Calu3 (cell line): ENCODE data around the gene SHFL. TPM values are rescaled to one million over a fixed set of nuclear protein-coding genes. Genes with fewer than 3 reads are reported as not detected.

ENCODE experiments used
- BruUV-seq: library from RNA; stranded (reverse); fragments of 400-500 nt; replicated peaks from 2 replicates; lab custom pipeline; 2021; lab: Mats Ljungman, UMichigan
- CTCF ChIA-PET: fragments of 300-600 bp; sonication (Branson Sonifier 250); formaldehyde crosslinking; loops from one replicate; lab custom pipeline; 2022; ENCODE audit warnings: antibody characterized with exemption; lab: Charles Lee
- DNase-seq: peaks from one replicate; pipeline ENCODE4 v3.0.0; 2022
- H3K27ac Mint-ChIP-seq: one replicate; pipeline ENCODE4 v1.8.0; 2022; ENCODE audit warnings: mixed read lengths; ENCODE audit not compliant: unreplicated experiment
- H3K27me3 Mint-ChIP-seq: one replicate; pipeline ENCODE4 v1.8.0; 2022; ENCODE audit warnings: mixed read lengths; ENCODE audit not compliant: unreplicated experiment
- H3K36me3 Mint-ChIP-seq: one replicate; pipeline ENCODE4 v1.8.0; 2022; ENCODE audit warnings: mild to moderate bottlenecking, moderate library complexity, mixed read lengths; ENCODE audit not compliant: insufficient read depth, unreplicated experiment
- H3K4me1 Mint-ChIP-seq: one replicate; pipeline ENCODE4 v1.8.0; 2022; ENCODE audit warnings: mild to moderate bottlenecking, low read depth, mixed read lengths; ENCODE audit not compliant: unreplicated experiment
- H3K4me3 Mint-ChIP-seq: one replicate; pipeline ENCODE4 v1.8.0; 2022; ENCODE audit warnings: mild to moderate bottlenecking, low read depth, moderate library complexity, mixed read lengths; ENCODE audit not compliant: unreplicated experiment
- H3K9me3 Mint-ChIP-seq: one replicate; pipeline ENCODE4 v1.8.0; 2022; ENCODE audit warnings: low read depth, mixed read lengths; ENCODE audit not compliant: unreplicated experiment
- intact Hi-C: fragments of 100-400 bp; cut with micrococcal nuclease; formaldehyde crosslinking; loops from one replicate; pipeline ENCODE4 v1.10.0; 2022; ENCODE audit not compliant: unreplicated experiment
- total RNA-seq: library from RNA; stranded (reverse); gene quantifications from 2 replicates; pipeline ENCODE4 v1.2.3, GENCODE V29; 2022
- TF ChIP-seq, protein P1 (sequence below): fragments of 200-600 bp; IDR thresholded peaks from one replicate; pipeline ENCODE4 v1.8.0; 2022; ENCODE audit warnings: antibody characterized with exemption; ENCODE audit not compliant: unreplicated experiment

Gene SHFL
- total RNA-seq, 1 experiment from 2014 or later: 37.3 TPM

DNA sequence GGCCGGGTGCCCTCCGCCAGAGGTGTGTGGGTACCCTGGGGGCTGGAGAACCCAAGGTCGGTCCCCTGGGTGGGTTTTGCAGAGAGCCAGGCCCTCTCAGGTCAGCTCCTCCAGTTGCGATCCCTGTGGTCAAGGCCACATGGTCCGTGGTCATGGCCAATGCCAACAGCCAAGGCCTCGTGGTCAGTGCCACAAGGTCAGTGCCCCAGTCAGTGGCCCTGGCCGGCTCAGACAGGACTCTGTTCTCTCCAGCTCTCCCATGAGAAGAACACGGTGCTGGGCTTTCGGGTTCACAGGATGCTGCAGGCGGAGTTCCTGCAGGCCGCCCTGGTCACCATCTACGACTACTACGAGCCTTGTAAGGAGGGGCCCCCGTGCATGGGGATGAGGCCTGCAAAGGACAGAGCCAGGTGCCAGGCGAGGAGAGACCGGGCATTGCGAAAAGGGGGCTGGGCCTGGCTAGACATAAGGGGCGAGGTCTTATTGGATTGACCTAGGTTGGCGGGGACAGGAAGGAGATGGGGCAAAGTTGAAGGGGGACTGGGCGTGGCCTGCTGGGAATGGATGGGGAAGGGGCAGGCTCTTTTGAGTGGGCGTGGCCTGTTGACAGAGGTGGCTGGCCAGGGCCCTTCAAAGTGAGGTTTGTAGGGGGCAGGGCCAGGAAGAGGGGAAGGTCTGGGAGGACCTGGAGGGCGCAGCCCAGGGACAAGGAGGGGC is 15.2 kb upstream of the SHFL start:
- no peak overlapping the region for H3K27ac Mint-ChIP-seq
- TF ChIP-seq, protein P1, sequence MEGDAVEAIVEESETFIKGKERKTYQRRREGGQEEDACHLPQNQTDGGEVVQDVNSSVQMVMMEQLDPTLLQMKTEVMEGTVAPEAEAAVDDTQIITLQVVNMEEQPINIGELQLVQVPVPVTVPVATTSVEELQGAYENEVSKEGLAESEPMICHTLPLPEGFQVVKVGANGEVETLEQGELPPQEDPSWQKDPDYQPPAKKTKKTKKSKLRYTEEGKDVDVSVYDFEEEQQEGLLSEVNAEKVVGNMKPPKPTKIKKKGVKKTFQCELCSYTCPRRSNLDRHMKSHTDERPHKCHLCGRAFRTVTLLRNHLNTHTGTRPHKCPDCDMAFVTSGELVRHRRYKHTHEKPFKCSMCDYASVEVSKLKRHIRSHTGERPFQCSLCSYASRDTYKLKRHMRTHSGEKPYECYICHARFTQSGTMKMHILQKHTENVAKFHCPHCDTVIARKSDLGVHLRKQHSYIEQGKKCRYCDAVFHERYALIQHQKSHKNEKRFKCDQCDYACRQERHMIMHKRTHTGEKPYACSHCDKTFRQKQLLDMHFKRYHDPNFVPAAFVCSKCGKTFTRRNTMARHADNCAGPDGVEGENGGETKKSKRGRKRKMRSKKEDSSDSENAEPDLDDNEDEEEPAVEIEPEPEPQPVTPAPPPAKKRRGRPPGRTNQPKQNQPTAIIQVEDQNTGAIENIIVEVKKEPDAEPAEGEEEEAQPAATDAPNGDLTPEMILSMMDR: no peak
- CTCF ChIA-PET: no interaction called here
- H3K27me3 Mint-ChIP-seq: peaks cover 13% of the 10 kb centered on the region
- no peaks in the 10 kb centered on the region for H3K4me1 Mint-ChIP-seq
- DNase-seq: no peak
- no peak overlapping the region for H3K4me3 Mint-ChIP-seq
- no TSS peak for BruUV-seq
- intact Hi-C loops: loop anchor here (5.0 kb wide), 1 partner anchor 34 kb away; no protein-coding TSS in a partner anchor
- H3K9me3 Mint-ChIP-seq: no peaks in the 10 kb centered on the region
- H3K36me3 Mint-ChIP-seq: no peaks in the 10 kb centered on the region

DNA sequence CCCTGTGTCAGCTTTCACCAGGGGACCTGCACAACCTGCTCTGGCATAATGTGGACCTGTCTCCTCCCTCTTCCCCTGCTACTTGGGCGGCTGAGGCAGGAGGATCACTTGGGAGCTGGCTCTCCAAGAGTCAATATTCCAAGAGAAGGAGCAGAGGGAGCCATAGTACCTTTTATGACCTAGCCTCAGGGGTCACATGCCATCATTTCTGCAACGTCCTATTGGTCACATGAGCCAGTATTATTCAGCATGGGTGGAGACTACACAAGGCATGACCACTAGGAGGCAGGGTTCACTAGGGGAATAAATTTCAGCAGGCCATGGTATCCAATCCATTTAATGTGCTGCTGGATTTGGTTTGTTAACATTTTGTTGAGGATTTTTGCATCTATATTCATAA is 12.0 kb upstream of the SHFL start:
- H3K27me3 Mint-ChIP-seq: peaks cover 21% of the 10 kb centered on the region
- DNase-seq: peak; percentile 22
- no TSS peak for BruUV-seq
- CTCF ChIA-PET: interaction anchor here (0.6 to 1.0 kb wide), 2 partner anchors 21 to 126 kb away, joined by 3 read pairs; no protein-coding TSS in a partner anchor
- H3K4me3 Mint-ChIP-seq: no peak overlapping the region
- no peaks in the 10 kb centered on the region for H3K9me3 Mint-ChIP-seq
- peaks cover 3% of the 10 kb centered on the region for H3K36me3 Mint-ChIP-seq
- H3K4me1 Mint-ChIP-seq: peaks cover 5% of the 10 kb centered on the region
- H3K27ac Mint-ChIP-seq: no peak overlapping the region
- TF ChIP-seq, protein P1: peak; percentile 19
- intact Hi-C loops: loop anchor here (5.0 kb wide), 1 partner anchor 37 kb away; no protein-coding TSS in a partner anchor

DNA sequence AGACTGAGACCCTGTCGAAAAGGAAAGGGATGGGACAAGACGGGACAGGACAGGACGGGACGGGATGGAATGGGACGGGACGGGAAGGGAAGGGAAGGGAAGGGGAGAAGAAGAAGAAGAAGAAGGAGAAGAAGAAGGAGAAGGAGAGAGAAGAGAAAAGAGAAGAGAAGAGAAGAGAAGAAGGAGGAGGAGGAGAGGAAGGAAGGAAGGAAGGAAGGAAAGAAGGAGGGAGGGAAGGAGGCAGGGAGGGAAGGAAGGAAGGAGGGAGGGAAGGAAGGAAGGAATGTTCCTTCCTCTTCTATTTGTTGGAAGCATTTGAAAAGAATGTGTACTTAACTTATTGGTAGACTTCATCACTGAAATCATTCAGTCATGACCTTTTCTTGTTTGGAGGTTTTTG is 9.6 kb upstream of the SHFL start:
- intact Hi-C loops: no loop called here
- CTCF ChIA-PET: no interaction called here
- H3K27me3 Mint-ChIP-seq: peaks cover 13% of the 10 kb centered on the region

DNA sequence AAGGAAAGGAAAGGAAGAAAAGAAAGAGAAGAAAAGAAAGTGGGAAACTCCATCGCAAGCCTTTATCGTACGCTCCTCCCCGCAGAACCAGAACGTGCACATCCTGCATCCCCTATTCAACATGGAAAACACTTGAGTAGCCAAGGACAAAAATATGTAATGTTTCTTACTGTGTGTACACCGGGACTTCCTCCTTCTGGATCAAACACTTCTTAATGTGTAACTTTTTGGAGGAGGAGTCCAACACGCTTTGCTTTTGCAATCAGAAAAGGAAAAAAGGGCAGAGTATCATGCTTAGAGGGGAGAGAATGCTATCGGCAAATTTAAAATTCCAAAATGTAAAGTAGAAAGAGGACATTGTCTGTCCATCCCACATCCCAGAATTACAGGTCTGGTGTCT is 7.8 kb upstream of the SHFL start:
- Mint-ChIP-seq H3K27ac (peak overlapping the region; percentile 46), H3K9me3 (no peaks in the 10 kb centered on the region), H3K27me3 (peaks cover 13% of the 10 kb centered on the region), H3K4me1 (peaks cover 8% of the 10 kb centered on the region), H3K4me3 (peak overlapping the region; percentile 22), H3K36me3 (peaks cover 5% of the 10 kb centered on the region)
- CTCF ChIA-PET: interaction anchor here (0.6 kb wide), 1 partner anchor 61 kb away, joined by 7 read pairs; no protein-coding TSS in a partner anchor
- no peak for DNase-seq
- TF ChIP-seq, protein P1: no peak
- intact Hi-C loops: no loop called here
- BruUV-seq: no TSS peak

More for the DNA sequence above, 9.6 kb upstream of the SHFL start:
- no TSS peak for BruUV-seq
- TF ChIP-seq, protein P1: no peak
- peaks cover 8% of the 10 kb centered on the region for H3K4me1 Mint-ChIP-seq
- H3K9me3 Mint-ChIP-seq: no peaks in the 10 kb centered on the region
- peaks cover 5% of the 10 kb centered on the region for H3K36me3 Mint-ChIP-seq
- DNase-seq: no peak
- H3K27ac Mint-ChIP-seq: no peak overlapping the region
- H3K4me3 Mint-ChIP-seq: no peak overlapping the region
